Pancreas (tissue), 10 donors: ENCODE data around the gene HSPA14. TPM values are rescaled to one million over a fixed set of nuclear protein-coding genes. Genes with fewer than 3 reads are reported as not detected.
"Not testable (repeated sequence)": the region's sequence is repeated elsewhere in the genome, so short reads cannot be mapped to it uniquely, and the experiment has no call there.

Experiments
- ATAC-seq, 4 donors: fragments of 200-7000 bp; cut with Tn5 transposase; one replicate each; pipeline versions ENCODE4 v1.8.0 to v1.9.1; 2020; ENCODE audit warnings: mild to moderate bottlenecking in 4 of 4, moderate library complexity in 4 of 4
- DNase-seq, 6 donors: peaks; one replicate each; pipeline ENCODE4 v3.0.0-alpha.2; 2020
- FAIRE-seq: peaks from 2 replicates; lab custom pipeline; 2012; peaks lifted over from hg19 to GRCh38; lab: Jason Lieb, UNC
- H3K27ac ChIP-seq, 4 donors: fragments of 200-600 bp; sonication (generic); 1 replicate in 3 of 4; 2 replicates in 1 of 4; pipeline versions ENCODE4 v1.5.0 to v1.8.0; 2020
- H3K27me3 ChIP-seq, 4 donors: fragments of 200-600 bp; one replicate each; pipeline ENCODE4 v1.8.0; 2021
- H3K36me3 ChIP-seq, 3 donors: fragments of 200-600 bp; sonication (generic) in 1 of 3; one replicate each; pipeline versions ENCODE4 v1.5.0 to v1.8.0; 2020 to 2021
- H3K4me1 ChIP-seq, 3 donors: fragments of 200-600 bp; one replicate each; pipeline ENCODE4 v1.8.0; 2021
- H3K4me3 ChIP-seq, 4 donors: fragments of 200-600 bp; sonication (generic) in 2 of 4; one replicate each; pipeline versions ENCODE4 v1.5.0 to v1.8.0; 2020 to 2021
- H3K9me3 ChIP-seq, 4 donors: fragments of 200-600 bp; one replicate each; pipeline ENCODE4 v1.8.0; 2021
- WGBS, 2 donors: extraction: QIAGEN DNeasy Blood & Tissue Kit; methylation state at CpG; one replicate each; pipeline ENCODE4 v1.1.7; 2013; 5-methylcytosine and 5-hydroxymethylcytosine counted together
- intact Hi-C, 3 donors: fragments of 100-400 bp; cut with DNase I; formaldehyde crosslinking; loops; one replicate each; pipeline versions ENCODE4 v1.11.1 to v1.14.2; 2022
- polyA plus RNA-seq, 2 donors: library from polyadenylated mRNA; stranded (reverse); fragments of 200-250 nt; gene quantifications; one replicate each; pipeline ENCODE4 v1.2.3, GENCODE V29; 2013
- total RNA-seq, 6 donors: library from RNA; stranded (reverse); fragmentation: NEBNext Ultra II Directional in 4 of 6; extraction: Animal tissue kit (Norgen Biotek cat#: 25700) in 4 of 6; gene quantifications; one replicate each; pipeline versions ENCODE4 v1.2.1 to v1.2.4, GENCODE V29; 2021 to 2023
- TF ChIP-seq, protein P1 (sequence below), 4 donors: fragments of 200-600 bp; sonication (generic) in 3 of 4; IDR thresholded peaks; one replicate each; pipeline versions ENCODE4 v1.5.0 to v1.8.0; 2021; ENCODE audit warnings: antibody characterized with exemption in 4 of 4
- donor health status: healthy with polysubstance abuse.
- donor health status: DM: no; HTN: no; CAD: no; lungs with moderate emphysema.
- donor health status: DM: no; HTN: no; CAD: no.
- donor health status: control.
- donor health status: control.
- donor health status: Bipolar disorder and iron deficiency.
- donor health status: DM: yes; HTN: yes; CAD: no.
- donor health status: DM: no; HTN: no; CAD: no.
- donor health status: DM: no; HTN: no; CAD: no.
- donor health status: DM: yes; HTN: yes; CAD: no.

HSPA14 gene
- total and polyA plus RNA-seq, 8 donors, result 3.1 to 10.4 (median 5.3) TPM

GRCh38 chr10:14859043-14859442 lies 20.9 kb downstream of the HSPA14 start:
- no peak for FAIRE-seq
- Histone ChIP-seq H3K9me3 (no peaks in the 10 kb centered on the region), H3K4me1 (peaks cover 0 to 25% (median 8%) of the 10 kb centered on the region in 3 donors), H3K4me3 (no peak overlapping the region), H3K27ac (peak overlapping the region in 1 of 4 donors; percentile 56), H3K27me3 (no peaks in the 10 kb centered on the region), H3K36me3 (no peaks in the 10 kb centered on the region)
- peak; percentile 57 to 89 (median 73) for ATAC-seq
- TF ChIP-seq, protein P1, sequence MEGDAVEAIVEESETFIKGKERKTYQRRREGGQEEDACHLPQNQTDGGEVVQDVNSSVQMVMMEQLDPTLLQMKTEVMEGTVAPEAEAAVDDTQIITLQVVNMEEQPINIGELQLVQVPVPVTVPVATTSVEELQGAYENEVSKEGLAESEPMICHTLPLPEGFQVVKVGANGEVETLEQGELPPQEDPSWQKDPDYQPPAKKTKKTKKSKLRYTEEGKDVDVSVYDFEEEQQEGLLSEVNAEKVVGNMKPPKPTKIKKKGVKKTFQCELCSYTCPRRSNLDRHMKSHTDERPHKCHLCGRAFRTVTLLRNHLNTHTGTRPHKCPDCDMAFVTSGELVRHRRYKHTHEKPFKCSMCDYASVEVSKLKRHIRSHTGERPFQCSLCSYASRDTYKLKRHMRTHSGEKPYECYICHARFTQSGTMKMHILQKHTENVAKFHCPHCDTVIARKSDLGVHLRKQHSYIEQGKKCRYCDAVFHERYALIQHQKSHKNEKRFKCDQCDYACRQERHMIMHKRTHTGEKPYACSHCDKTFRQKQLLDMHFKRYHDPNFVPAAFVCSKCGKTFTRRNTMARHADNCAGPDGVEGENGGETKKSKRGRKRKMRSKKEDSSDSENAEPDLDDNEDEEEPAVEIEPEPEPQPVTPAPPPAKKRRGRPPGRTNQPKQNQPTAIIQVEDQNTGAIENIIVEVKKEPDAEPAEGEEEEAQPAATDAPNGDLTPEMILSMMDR (IDR thresholded peaks at IDR 0.05), result no peak
- WGBS, 2 donors, result 37 to 47% methylated on average over 5 of the region's 5 CpGs
- intact Hi-C loops, result no loop called here
- peak in 2 of 6 donors; percentile 21 to 48 for DNase-seq

- H3K4me1 ChIP-seq, result peaks cover 0 to 25% (median 8%) of the 10 kb centered on the region in 3 donors
- no peak for DNase-seq
- TF ChIP-seq, protein P1 (IDR thresholded peaks at IDR 0.05), result no peak
- no peak overlapping the region for H3K4me3 ChIP-seq
- H3K27me3 ChIP-seq, result no peaks in the 10 kb centered on the region
- no peaks in the 10 kb centered on the region for H3K9me3 ChIP-seq
- intact Hi-C loops, result no loop called here
- peak; percentile 29 for FAIRE-seq
- no peaks in the 10 kb centered on the region for H3K36me3 ChIP-seq
- H3K27ac ChIP-seq, result peak overlapping the region in 2 of 4 donors; percentile 45 to 56
- ATAC-seq, result peak in 3 of 4 donors; percentile 33 to 72 (median 45)
Measured at GRCh38 chr10:14859775-14860174, 21.7 kb downstream of the HSPA14 start.

DNA sequence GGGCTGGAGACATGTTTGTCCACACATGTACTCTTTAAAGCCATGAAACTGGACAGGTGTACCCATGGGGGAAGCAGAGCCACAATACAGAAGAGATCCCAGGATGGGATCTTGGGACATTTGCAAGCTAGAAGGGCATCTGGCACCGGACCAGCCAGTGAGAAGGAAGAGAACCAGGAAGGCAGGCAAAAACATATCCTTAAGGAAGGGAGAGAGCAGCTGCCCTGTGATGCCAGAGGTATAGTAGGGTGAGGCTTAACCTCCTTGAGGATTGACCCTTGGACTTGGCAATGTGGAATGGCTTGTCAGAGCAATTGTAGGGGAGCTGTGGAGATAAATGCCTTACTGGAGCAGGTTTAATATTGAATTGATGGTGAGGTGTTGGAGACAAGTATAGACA lies 22.7 kb downstream of the HSPA14 start:
- peak; percentile 35 to 70 (median 58) for ATAC-seq
- H3K36me3 ChIP-seq, result no peaks in the 10 kb centered on the region
- H3K4me3 ChIP-seq, result no peak overlapping the region
- DNase-seq, result peak in 1 of 6 donors; percentile 46
- no peaks in the 10 kb centered on the region for H3K9me3 ChIP-seq
- peak overlapping the region in 2 of 4 donors; percentile 45 to 56 for H3K27ac ChIP-seq
- no peak for FAIRE-seq
- TF ChIP-seq, protein P1 (IDR thresholded peaks at IDR 0.05), result no peak
- intact Hi-C loops, result no loop called here
- peaks cover 0 to 25% (median 8%) of the 10 kb centered on the region in 3 donors for H3K4me1 ChIP-seq
- no peaks in the 10 kb centered on the region for H3K27me3 ChIP-seq
- 65 to 76% methylated on average over 1 of the region's 1 CpG for WGBS, 2 donors

DNA sequence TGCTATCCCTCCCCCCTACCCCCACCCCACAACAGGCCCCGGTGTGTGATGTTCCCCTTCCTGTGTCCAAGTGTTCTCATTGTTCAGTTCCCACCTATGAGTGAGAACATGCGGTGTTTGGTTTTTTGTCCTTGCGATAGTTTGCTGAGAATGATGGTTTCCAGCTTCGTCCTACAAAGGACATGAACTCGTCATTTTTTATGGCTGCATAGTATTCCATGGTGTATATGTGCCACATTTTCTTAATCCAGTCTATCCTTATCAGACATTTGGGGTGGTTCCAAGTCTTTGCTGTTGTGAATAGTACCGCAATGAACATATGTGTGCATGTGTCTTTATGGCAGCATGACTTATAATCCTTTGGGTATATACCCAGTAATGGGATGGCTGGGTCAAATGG lies 26.4 kb downstream of the HSPA14 start:
- H3K27ac ChIP-seq, intact Hi-C loops, H3K9me3 ChIP-seq, H3K4me3 ChIP-seq, H3K27me3 ChIP-seq, FAIRE-seq, H3K36me3 ChIP-seq, ATAC-seq, DNase-seq: not testable (repeated sequence)
- peaks cover 0 to 15% (median 8%) of the 10 kb centered on the region in 3 donors for H3K4me1 ChIP-seq
- WGBS, 2 donors, result 96 to 99% methylated on average over 6 of the region's 6 CpGs

DNA sequence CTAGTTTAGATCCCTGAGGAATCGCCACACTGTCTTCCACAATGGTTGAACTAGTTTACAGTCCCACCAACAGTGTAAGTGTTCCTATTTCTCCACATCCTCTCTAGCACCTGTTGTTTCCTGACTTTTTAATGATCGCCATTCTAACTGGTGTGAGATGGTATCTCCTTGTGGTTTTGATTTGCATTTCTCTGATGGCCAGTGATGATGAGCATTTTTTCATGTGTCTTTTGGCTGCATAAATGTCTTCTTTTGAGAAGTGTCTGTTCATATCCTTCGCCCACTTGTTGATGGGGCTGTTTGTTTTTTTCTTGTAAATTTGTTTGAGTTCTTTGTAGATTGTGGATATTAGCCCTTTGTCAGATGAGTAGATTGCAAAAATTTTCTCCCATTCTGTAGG lies 26.8 kb downstream of the HSPA14 start:
- H3K36me3 ChIP-seq, ATAC-seq, H3K4me3 ChIP-seq, H3K27me3 ChIP-seq, FAIRE-seq, H3K9me3 ChIP-seq, intact Hi-C loops, H3K27ac ChIP-seq, DNase-seq: not testable (repeated sequence)
- peaks cover 0 to 11% (median 4%) of the 10 kb centered on the region in 3 donors for H3K4me1 ChIP-seq
- WGBS, 2 donors, result 98% methylated on average over 3 of the region's 3 CpGs

DNA sequence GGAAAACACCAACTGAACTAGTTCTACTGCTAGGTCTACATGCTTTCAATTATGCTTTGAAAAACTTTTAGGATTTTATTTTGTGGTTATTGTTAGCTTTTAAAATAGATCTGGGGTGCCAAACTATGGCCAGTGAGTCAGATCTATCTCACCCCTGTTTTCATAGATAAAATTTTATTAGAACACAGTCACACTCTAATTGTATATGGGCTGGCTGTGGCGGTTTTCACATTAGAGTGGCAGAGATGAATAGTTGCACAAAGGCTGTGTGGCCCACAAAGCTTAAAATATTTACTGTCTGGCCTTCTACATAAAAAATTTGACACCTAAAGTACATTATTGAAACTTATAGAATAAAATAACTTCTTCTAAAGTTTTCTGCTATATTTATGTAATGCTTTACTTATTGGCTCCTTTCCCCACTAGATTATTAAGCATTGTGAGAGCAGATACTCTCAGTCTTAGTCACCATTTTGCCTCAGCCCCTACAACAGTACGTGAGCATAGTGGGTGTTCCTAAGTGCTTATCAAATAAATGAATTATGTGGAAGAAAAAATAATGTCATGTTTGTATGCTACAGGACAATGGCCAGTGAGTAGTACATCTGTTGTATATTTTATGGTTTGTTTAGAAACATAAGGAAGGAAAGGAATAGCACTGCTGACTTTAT lies 35.1 kb downstream of the HSPA14 start:
- TF ChIP-seq, protein P1 (IDR thresholded peaks at IDR 0.05), result no peak
- Histone ChIP-seq H3K27ac (no peak overlapping the region), H3K4me3 (no peak overlapping the region), H3K27me3 (no peaks in the 10 kb centered on the region), H3K9me3 (no peaks in the 10 kb centered on the region), H3K36me3 (peaks cover 0 to 8% (median 0%) of the 10 kb centered on the region in 3 donors), H3K4me1 (no peaks in the 10 kb centered on the region)
- 77 to 89% methylated on average over 2 of the region's 2 CpGs for whole genome bisulfite sequencing, 2 donors
- ATAC-seq (no peak), DNase-seq (no peak), FAIRE-seq (no peak)
- intact Hi-C loops, result no loop called here
